ENCODE measurements around the gene EBF3. TPM values are rescaled to one million over a fixed set of nuclear protein-coding genes. Genes with fewer than 3 reads are reported as not detected.
A peak's percentile ranks its signal among the peaks of the same experiment; 100 is the strongest.

The EBF3 gene
- total RNA-seq, 1 experiment from 2014 or later: 56.2 TPM

GRCh38 chr10:129878835-129879234, 85.2 kb downstream of the EBF3 start:
- CTCF ChIA-PET: no interaction called here
- Histone ChIP-seq H3K9me3 (ENCODE audit: low read depth, low read length, poor library complexity, severe bottlenecking) (no peaks in the 10 kb centered on the region), H3K4me3 (ENCODE audit: low read depth, low read length, poor library complexity, severe bottlenecking) (no peak overlapping the region), H3K27ac (ENCODE audit: low read depth, low read length, poor library complexity, severe bottlenecking) (no peak overlapping the region), H3K4me1 (ENCODE audit: insufficient read depth, low read length, poor library complexity, severe bottlenecking) (peaks cover 4% of the 10 kb centered on the region), H3K27me3 (replicated peaks; ENCODE audit: insufficient read depth, low read depth, low read length, poor library complexity) (no peaks in the 10 kb centered on the region), H3K36me3 (ENCODE audit: insufficient read depth, low read length, poor library complexity, severe bottlenecking) (peaks cover 21% of the 10 kb centered on the region)
- no peak for TF ChIP-seq CTCF (conservative IDR thresholded peaks at IDR 0.05; ENCODE audit: low read depth, low read length)
- no peak for TF ChIP-seq EZH2 (IDR thresholded peaks at IDR 0.05; ENCODE audit: borderline replicate concordance, low read depth, low read length, poor library complexity, severe bottlenecking)
- BruUV-seq (replicated peaks): no TSS peak
- no peak for DNase-seq (ENCODE audit: low spot score)
- intact Hi-C loops (cut with micrococcal nuclease; ENCODE audit: unreplicated experiment): no loop called here
- POLR2A ChIA-PET (ENCODE audit: low non-redundant PET): no interaction called here

- Histone ChIP-seq H3K27ac (ENCODE audit: low read depth, low read length, poor library complexity, severe bottlenecking) (no peak overlapping the region), H3K4me1 (ENCODE audit: insufficient read depth, low read length, poor library complexity, severe bottlenecking) (peaks cover 3% of the 10 kb centered on the region), H3K4me3 (ENCODE audit: low read depth, low read length, poor library complexity, severe bottlenecking) (no peak overlapping the region), H3K27me3 (replicated peaks; ENCODE audit: insufficient read depth, low read depth, low read length, poor library complexity) (no peaks in the 10 kb centered on the region), H3K36me3 (ENCODE audit: insufficient read depth, low read length, poor library complexity, severe bottlenecking) (peaks cover 30% of the 10 kb centered on the region), H3K9me3 (ENCODE audit: low read depth, low read length, poor library complexity, severe bottlenecking) (no peaks in the 10 kb centered on the region)
- intact Hi-C loops (cut with micrococcal nuclease; ENCODE audit: unreplicated experiment): no loop called here
- CTCF ChIA-PET: interaction anchor here (0.6 kb wide), 3 partner anchors 11 to 90 kb away, joined by 4 to 6 read pairs (median 5); no protein-coding TSS in a partner anchor
- no TSS peak for BruUV-seq (replicated peaks)
- DNase-seq (ENCODE audit: low spot score): peak; percentile 65
- POLR2A ChIA-PET (ENCODE audit: low non-redundant PET): interaction anchor here (0.6 kb wide), 1 partner anchor 479 kb away, joined by 9 read pairs; no protein-coding TSS in a partner anchor
- TF ChIP-seq EZH2 (IDR thresholded peaks at IDR 0.05; ENCODE audit: borderline replicate concordance, low read depth, low read length, poor library complexity, severe bottlenecking): no peak
- TF ChIP-seq CTCF (conservative IDR thresholded peaks at IDR 0.05; ENCODE audit: low read depth, low read length): peak; percentile 90
Measured at GRCh38 chr10:129877773-129878371, 86.2 kb downstream of the EBF3 start.

GRCh38 chr10:129876838-129877237, 87.2 kb downstream of the EBF3 start:
- intact Hi-C loops (cut with micrococcal nuclease; ENCODE audit: unreplicated experiment): no loop called here

More at GRCh38 chr10:129876838-129877237, 87.2 kb downstream of the EBF3 start:
- TF ChIP-seq EZH2 (IDR thresholded peaks at IDR 0.05; ENCODE audit: borderline replicate concordance, low read depth, low read length, poor library complexity, severe bottlenecking): no peak
- TF ChIP-seq CTCF (conservative IDR thresholded peaks at IDR 0.05; ENCODE audit: low read depth, low read length): no peak
- Histone ChIP-seq H3K27me3 (replicated peaks; ENCODE audit: insufficient read depth, low read depth, low read length, poor library complexity) (no peaks in the 10 kb centered on the region), H3K27ac (ENCODE audit: low read depth, low read length, poor library complexity, severe bottlenecking) (no peak overlapping the region), H3K9me3 (ENCODE audit: low read depth, low read length, poor library complexity, severe bottlenecking) (no peaks in the 10 kb centered on the region), H3K4me1 (ENCODE audit: insufficient read depth, low read length, poor library complexity, severe bottlenecking) (no peaks in the 10 kb centered on the region), H3K36me3 (ENCODE audit: insufficient read depth, low read length, poor library complexity, severe bottlenecking) (peaks cover 41% of the 10 kb centered on the region), H3K4me3 (ENCODE audit: low read depth, low read length, poor library complexity, severe bottlenecking) (no peak overlapping the region)
- ChIA-PET POLR2A (ENCODE audit: low non-redundant PET) (no interaction called here), CTCF (interaction anchor here (0.8 kb wide), 1 partner anchor 94 kb away, joined by 3 read pairs; no protein-coding TSS in a partner anchor)
- DNase-seq (ENCODE audit: low spot score): no peak
- BruUV-seq (replicated peaks): no TSS peak

All from A673 (cell line).